Measurements from ENCODE around the gene PHYKPL. TPM values are rescaled to one million over a fixed set of nuclear protein-coding genes. Genes with fewer than 3 reads are reported as not detected.
"Not testable (repeated sequence)": the region's sequence is repeated elsewhere in the genome, so short reads cannot be mapped to it uniquely, and the experiment has no call there.

The PHYKPL gene
- total RNA-seq, 1 donor from 2014 or later, result 44.2 TPM

DNA sequence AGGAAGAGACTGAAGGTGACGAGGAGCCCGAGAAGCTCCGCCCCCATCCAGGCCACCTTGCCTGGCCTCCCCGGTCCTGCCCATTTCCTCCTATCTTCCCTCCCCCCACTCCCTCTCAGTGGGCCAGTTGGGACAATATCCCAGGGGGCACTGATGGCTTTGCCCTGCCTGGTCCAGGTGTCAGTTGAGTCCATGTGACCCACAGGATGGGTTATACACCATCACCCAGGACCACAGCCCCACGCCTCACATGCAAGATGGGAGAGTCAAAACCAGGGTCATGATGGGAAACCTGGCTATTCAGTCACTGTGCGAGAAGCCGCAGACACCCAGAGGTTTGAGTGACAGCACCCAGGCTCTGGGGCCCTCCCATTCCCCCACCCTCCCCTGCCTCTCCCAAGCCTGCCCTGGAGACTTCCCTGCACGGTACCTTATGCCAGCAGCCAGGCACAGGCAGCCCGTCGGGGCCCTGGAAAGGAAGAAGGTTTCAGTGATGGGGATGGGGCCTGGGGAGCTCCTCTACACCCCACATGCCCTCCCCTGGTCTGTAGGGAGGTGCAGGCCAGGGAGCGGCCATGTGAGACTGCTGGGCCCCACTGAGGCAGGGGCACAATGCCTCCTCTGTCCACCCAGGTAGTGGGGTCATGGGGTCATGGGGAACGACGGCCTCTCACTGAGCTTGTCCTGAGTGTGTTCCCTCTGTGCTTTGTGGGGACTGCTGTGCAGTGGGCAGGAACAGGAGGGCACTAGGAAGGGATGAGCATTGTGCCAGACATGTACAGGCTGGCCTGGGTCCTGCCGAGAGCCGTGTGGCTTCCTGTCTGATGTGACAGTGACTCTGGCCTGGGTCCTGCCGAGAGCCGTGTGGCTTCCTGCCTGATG lies 6.3 kb upstream of the PHYKPL start:
- DNase-seq, result no peak

DNA sequence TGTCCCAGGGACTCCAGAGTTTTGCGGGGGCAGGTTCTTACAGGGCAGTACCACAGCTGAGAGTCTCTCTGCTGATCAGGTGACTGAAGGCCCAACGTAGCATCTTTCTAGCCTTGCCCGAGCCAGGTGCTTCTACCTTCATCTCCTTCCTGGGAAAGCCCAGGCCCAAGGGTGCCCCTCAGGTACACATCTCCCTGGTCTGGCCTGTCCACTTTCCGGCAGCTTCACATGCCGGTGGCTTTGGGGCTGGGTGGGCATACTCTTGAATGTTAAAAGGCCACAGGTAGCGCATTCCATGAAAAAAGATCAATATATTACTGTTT lies 5.7 kb upstream of the PHYKPL start:
- no peak for DNase-seq

DNA sequence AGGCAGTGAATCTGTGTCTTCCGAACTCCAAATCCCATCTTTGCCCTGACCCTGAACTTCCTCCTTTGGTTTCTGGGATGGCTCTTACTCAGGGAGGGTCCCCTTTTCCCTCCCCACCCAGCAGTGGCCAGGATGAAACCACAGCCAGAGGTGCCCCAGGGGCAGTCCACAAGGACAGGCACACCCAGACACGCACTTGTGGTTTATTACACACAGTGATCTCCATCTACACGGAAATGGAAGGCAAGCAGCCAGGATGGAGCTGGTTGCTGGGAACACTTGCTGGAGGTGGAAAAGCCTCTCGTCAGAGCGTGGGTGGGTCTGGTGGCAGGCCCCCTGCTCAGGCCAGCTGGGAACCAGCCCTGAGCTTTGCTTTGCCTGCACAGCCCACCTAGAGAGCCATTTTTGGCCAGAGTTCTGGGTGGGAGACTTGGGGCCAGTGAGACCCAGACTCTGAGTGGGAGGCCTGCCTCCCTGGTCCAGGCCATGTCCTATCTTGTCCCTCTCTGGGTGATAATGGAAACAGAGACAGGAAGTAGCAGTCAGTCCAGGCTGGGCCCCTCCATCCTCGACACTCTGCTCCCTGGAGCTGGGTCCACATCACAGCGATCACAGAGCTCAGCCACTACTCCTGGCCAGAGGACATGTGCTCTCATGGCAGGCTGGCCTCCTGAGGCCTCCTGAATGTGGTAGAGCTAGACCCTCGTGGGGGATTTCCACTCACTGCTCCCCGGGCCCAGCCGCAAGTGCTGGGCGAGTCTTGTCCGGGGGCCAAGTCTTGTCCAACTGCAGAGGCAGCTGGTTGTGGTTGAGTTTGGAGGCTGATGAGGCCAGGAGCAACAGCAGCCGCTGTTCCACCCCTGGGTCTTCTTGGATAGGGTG lies 5.1 kb upstream of the PHYKPL start:
- DNase-seq, result no peak

DNA sequence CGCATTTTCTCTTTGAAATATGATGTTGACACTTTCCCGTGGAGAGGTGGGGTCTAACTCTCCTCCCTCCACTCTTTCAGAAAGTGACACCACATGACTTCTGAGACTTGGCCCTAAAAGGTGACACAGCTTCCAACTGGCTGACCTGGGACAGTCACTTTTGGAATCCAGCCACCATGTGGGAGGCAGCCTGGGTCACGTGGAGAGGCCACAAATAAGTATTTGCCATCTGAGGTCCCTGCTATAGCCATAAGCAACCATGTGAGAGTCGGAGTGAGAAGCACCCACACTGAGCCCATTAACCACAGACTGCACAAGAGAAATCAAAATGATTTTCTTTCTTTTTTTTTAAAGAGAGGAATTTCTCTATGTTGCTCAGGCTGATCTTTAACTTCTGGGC lies 4.1 kb upstream of the PHYKPL start:
- DNase-seq, result no peak

DNA sequence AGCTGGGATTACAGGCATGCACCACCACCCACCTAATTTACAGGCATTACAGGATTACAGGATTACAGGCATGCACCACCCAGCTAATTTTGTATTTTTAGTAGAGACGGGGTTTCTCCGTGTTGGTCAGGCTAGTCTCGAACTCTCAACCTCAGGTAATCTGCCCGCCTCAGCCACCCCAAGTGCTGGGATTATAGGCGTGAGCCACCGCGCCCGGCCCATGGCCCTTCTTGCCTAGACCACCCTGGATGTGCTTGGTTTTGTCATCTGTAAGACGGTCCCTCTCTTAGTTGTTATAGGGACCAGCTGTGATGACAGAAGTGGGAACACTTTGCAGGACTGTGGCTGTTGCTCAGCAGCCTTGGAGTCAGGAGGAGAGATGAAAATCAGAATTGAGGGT lies 3.5 kb upstream of the PHYKPL start:
- DNase-seq, result no peak

DNA sequence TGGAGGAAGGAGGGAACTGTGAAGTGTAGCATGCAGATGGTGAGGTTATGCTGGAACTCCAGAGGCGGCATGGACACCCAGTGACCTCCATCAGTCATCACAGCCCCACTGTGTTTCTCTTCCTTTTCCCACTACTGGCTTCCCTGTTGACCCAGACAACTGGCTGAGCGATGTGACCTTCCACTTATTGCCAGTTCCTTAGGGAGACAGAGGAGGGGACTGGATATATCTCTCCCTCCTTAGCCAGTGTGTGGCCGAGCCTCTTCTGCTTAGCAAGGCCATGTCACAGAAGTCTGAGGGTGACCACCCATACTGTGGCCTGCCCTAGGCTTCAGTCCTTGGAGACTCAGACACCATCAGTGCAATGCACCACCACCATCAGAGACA lies 3.0 kb upstream of the PHYKPL start:
- no peak for DNase-seq

DNA sequence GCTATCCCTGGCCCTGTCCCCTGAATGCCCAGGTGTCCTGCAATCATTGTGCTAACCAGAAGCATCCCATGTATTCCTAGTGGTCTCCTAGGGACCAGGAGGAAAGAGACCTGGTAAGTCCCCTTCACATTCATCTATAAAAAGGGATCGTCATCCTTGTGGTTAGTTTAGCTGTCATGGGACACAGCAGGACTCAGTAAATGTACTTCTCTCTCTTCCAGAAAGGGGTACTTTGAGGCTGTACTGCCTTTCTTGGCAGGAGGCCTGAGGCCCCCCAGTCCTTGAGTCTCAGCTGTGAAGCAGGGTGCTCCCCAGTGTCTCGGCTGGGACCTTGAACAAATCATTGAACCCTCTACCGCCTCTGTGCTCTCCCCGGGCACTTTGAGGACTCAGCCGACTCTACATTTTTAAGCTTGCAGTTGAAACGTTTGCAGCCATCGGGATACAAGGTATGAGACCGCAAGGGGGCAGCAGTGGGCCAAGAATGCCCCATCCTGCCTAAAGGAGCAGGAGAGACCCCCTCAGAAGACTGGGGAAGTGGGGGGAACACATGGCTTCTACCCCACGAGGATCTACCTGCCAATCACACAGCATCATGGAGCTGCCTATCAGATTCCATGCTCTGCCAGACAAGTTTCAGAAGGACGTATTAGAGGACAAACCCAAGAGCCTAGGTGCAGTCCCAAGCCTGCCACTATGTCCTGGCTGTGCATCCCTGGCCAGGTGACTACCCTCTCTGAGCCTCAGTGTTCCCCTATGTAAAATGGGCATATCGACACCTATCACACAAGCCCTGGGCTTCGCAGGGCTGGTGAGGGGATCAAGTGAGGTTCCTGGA lies 2.4 kb upstream of the PHYKPL start:
- DNase-seq, result peak; percentile 81

DNA sequence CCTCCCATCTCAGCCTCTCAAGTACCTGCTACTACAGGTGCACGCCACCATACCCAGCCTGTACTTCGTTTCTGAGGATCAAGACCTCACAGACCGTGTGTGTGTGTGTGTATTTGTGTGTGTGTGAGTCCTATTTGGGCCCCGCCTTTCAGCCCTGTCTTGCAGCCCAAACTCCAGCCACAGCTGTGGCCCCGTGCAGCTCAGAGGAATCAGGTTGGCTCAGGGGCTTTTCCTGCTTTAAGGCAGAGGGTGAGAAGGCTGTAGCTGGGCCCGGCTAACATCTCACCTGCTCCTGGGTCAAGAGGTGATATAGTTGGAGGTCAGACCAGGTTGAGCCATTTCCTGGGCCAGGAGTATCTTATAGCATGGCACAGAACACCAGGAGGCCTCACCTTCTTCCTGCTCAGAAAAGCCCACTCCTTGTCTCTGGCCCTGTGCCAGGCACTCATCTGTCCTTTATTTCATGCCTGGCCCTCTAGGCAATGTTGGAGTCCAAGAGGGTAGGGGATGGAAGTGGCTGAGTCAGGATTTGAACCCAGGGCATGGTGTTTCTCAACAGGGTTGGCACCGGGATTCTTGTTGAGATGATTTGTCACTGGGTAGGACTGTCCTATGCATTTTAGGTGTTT lies 1.6 kb upstream of the PHYKPL start:
- no peak for DNase-seq

DNA sequence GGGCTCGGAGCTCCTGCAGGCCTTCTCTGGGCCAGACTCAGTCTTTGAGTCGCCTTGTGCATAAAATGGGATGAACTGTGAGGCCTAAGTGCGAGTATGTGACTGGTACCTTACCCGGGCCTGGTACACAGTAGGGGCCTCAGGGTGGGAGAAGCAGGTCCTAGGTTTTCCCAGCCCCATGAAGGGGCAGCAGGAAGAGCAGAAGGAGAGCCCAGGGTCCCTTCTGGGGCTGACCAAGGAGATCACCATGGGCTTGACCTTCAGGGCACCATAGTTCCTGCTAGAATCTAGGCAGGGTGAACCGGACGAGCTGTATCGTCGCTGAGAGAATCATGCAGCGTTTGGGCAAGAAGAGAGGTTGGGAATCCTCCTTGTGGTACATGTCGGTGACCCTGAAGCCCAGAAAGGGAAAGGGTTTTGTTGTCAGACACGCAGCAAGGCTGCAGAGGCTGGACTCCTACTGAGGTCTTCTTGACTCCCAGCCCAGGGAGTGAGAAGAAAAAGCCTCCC lies 373 bp upstream of the PHYKPL start:
- DNase-seq, result no peak

DNA sequence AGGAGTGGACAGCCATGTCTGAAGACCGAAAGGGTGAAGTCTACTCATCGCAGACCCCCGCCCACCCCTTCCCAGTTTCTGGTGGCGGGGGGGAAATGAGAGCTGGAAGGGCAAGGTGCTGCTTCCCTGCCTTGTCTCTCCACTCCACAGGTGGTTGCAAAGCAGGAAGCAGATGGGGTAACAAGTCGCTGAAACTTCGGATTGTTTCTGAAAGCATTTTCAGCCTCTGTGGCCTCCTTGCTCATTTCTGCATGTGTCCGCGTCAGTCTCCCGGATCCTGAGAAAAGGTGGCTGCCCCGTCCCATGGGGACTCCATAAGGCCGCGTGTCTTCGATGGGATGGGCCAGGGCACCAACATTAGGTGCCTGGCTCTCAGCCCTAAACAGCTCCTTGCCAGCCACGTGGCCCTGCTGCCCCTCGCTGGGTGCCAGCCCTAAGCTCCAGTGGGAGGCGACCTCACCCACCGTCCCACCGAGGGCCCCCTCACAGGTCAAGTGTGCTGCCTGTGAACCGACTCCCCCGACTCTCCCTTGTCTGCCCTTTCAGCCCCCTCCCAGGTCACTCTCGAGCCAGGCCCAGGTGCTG lies 971 bp downstream of the PHYKPL start:
- no peak for DNase-seq

DNA sequence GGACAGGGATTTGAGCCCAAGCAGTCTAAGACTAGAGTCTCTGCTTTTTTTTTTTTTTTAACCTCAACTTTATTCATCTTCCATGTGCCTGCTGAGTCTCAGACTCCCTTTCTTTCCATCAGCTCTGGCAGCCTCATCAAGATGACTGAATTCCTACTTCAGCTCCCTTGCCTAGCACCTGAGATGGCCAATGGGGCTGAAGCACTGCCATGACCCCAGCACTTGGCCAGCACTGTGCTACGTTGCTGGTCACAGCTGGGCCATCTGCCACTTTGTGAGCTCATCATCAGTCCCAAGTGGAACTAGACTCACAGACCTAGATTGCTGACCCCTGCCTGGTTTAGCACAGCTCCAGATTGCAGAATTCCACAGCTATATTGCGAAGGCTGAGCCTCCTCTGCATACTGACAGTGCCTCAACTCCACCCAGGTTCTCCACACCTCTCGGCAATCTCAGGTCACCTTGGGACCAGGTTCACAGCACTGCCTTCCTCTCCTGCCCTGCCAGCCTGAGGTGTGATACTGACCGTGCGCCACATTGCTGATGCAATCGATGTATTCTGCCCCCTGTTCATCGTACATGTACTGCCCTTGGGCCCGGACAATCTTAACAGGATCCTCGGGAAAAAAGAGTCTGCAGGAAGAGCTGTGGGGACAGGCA lies 1.6 kb downstream of the PHYKPL start:
- peak; percentile 26 for DNase-seq

DNA sequence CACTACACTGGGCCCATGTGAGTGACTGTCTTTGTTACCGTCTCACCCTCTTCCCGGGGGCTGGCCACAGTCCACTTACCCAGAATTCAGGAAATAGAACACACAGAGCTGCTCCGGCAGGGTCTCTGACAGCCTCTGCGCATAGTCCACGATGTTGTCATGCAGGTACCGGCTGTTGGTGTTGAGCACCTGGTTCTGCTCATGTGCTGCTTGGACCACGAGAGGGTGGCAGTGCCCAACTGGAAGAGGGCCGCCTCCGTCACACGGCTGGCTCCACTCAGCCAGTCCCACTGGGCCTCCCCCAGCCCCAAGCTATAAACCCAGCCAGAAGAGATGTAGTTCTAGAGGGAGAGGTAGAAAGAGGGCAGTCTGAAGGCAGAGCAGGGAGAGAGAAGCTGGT lies 2.7 kb downstream of the PHYKPL start:
- no peak for DNase-seq

DNA sequence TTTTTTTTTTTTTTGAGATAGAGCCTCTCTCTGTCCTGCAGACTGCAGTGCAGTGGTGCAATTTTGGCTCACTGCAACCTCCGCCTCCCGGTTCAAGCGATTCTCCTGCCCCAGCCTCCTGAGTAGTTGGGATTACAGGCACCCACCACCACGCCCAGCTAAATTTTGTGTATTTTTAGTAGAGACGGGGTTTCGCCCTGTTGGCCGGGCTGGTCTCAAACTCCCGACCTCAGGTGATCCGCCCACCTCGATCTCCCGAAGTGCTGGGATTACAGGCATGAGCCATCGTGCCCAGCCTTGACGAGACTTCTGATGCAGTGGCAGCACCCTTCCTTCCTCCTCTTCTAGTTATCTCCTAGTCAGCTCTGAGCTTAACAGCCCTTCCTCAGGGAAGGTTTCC lies 3.5 kb downstream of the PHYKPL start:
- not testable (repeated sequence) for DNase-seq

DNA sequence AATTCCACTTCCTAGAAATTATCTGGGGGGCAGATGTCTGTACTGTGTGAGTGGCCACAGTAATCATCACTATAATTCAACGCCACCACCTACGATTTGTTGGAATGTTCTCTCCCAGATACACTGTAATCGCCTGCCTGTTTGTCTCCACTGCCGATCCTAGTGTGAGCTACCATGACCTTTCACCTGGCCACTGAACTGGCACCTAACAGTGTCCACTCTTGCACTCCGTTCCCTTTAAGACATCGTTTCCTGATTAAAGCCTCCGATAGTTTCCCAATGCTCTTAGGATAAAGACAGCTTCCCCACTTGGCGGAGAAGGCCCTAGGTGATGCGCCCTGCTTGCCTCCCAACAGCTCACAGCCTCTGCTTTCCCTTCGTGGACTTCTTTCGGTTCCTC lies 4.0 kb downstream of the PHYKPL start:
- no peak for DNase-seq

DNA sequence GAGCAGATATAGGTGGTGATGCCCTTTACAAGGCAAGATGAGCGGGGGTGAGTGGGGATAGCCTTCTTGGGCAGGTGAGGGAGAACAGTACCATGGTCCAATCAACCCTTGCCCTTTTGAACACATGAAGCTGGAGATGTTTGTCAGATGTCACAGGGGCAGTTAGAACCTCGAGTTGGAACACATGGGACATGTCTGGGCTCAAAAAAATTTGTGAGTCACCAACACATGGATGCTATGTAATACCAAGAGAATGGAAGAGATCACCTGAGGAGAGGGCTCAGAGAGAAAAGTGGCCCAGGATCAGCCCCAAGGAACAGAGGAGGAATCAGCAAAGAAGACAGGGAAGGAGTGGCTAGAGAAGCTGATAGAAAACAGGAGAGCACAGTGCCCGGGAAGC lies 4.7 kb downstream of the PHYKPL start:
- no peak for DNase-seq

DNA sequence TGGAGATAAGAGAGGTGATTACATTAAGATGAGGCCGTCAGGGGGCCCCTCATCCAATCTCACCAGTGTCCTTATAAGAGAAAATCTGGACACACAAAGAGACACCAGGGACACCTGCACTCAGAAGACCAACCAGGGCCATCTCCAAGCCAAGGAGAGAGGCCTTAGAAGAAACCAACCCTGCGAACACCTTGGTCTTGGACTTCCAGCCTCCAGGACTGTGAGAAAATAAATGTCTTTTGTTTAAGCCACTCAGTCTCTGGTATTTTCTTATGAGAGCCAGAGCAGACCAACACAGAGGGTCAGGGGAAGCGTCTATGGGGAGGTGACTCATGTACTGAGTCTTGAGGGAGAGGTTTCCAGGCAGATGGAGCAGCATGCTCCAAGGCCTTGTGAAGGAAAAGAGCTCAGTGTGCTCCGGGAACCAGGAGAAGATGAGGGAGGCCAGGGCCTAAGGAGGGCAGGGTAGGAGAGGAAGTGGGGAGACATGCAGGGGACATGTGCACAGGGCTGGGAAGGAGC lies 5.4 kb downstream of the PHYKPL start:
- DNase-seq, result peak; percentile 37

DNA sequence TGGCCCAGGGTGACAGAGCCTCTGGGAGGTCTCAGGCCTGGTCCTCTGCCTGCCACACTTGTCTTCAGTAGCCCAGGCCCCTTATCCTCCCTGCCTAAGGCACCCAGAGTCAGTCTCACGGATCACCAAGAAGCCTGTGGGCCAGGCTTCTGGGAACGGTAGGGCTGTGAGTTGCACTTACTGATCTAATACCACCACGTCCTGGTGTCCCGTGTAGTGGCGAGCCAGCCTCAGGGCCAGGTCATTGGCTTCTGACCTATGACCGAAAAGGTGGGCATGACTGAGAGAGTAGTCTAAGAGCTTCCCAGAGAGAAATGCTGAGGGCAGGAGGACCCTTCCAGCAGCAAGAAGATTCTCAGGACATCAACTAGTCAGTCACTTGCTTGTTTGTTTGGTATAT lies 7.4 kb downstream of the PHYKPL start:
- DNase-seq, result no peak

DNA sequence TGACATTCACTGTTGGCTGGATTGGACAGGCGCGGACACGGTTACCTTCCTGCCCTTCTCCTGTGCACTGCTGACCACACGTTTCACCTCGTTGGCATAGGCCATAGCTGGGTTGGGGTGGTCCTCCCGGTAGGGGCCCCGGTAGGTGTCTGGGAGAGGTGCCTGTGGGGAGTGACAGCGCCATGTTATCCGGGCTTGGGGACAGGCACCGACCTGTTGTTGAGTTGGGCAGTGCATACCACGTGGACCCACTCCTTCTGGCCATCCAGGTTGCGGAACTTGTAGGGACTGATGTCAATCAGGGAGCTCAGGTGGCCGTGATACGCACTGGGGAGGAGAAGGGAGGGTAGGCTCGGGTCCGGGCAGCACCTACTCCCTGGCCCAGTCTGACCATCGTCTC lies 8.2 kb downstream of the PHYKPL start:
- DNase-seq, result no peak

DNA sequence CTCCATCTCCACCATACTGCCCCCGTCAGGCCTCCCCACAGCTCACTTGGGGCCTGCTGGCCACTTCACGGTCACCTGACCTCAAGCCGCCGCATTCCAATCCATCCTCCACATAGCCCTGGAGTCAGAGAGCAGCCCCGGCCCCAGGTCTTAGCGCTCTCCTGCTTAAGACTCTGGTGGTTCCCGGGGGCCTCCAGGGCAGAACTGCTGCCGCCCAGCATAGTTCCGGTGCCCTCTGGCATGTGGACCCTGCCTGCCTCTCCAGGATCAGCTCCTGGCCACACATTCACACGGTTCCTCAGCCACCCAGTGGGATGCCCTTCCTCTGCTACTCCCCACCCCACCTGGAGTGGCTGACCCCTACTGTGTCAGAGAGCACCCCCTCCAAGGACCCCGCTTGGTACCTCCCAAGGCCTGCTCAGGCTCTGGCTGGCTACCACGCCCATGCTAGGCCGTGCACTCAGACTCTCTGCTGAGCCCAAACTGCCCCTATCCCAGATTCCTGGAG lies 8.7 kb downstream of the PHYKPL start:
- no peak for DNase-seq

DNA sequence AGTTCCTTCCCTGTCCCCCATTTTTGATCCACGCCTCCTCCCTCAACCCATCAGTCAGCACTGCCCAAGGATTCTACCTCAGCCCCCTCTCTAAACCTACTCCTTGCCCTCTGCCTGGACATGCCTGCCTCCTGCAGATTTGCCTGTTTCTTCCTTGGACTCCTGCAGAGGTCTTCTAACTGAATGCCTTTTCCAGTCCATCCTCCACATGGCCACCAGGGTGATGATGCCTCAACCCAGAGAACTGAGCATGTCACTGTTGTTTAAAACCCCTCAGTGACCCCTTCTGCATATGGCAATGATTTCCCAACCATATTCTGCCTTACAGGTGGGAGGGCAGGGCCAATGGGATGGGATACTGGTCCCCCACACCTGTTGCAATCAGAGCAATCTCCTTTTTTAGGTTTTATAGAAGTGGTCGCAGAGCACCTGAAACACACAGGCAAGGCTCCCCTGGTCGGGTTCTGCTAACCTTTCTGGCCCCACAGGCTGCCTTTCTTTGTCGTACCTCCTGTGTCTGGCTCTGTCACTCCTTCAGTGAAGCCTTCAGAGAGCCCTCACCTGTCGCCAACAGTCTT lies 9.3 kb downstream of the PHYKPL start:
- no peak for DNase-seq

DNA sequence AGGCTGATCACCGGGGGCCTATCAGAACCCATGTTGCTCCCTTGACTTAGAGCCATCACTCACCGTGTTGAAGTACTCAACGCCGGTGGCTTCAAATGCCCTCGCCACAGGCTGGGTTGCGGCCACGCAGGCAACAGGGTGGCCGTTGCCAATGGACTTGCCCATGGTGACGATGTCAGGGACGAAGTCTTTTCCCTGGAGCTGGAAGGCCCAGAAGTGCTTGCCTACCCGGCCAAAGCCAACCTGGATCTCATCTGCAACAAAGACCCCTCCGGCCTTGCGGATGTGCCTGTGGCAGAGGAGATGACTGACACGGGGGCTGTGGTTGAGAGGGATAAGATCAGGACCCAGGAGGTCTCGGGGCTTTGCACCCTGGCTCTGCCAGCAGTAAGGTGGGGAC lies 10.3 kb downstream of the PHYKPL start:
- no peak for DNase-seq
